ENCODE results near the gene TRIB2.

The TRIB2 gene

GRCh38 chr2:12737738-12738485 is 21.2 kb downstream of the TRIB2 start:
- no peak for DNase-seq
- POLR2A ChIA-PET, result no interaction called here
- Histone ChIP-seq H3K4me1 (ENCODE audit: control extremely low read depth in 1 of 4, control insufficient read depth in 4 of 4, insufficient read depth in 4 of 4, low read length in 3 of 4) (peaks cover 0 to 5% (median 0%) of the 10 kb centered on the region in 4 experiments), H3K9me3 (ENCODE audit: control extremely low read depth in 1 of 5, control insufficient read depth in 4 of 5, insufficient read depth in 2 of 5, low read depth in 1 of 5, low read length in 4 of 5) (no peaks in the 10 kb centered on the region), H3K27me3 (replicated peaks in 2 of 5; ENCODE audit: control insufficient read depth in 4 of 5, insufficient read depth in 5 of 5, low read length in 4 of 5) (peaks cover 0 to 31% (median 6%) of the 10 kb centered on the region in 5 experiments), H3K4me3 (ENCODE audit: control insufficient read depth in 1 of 7, extremely low read depth in 1 of 7, insufficient read depth in 4 of 7, low read depth in 2 of 7, low read length in 6 of 7) (no peak overlapping the region), H3K27ac (ENCODE audit: insufficient read depth in 1 of 2, low read depth in 1 of 2, low read length in 2 of 2, poor library complexity in 1 of 2, severe bottlenecking in 2 of 2) (no peak overlapping the region), H3K36me3 (ENCODE audit: control insufficient read depth in 4 of 4, insufficient read depth in 4 of 4, low read length in 3 of 4) (no peaks in the 10 kb centered on the region)
- CTCF ChIA-PET, result interaction anchor here (0.9 to 2.0 kb wide), 4 partner anchors 9 to 269 kb away, joined by 3 to 6 read pairs (median 3); no protein-coding TSS in a partner anchor
- 90% methylated on average over 7 of the region's 11 CpGs for WGBS (ENCODE audit: insufficient coverage)

GRCh38 chr2:12739721-12740254 is 23.1 kb downstream of the TRIB2 start:
- no peak overlapping the region for H3K27ac ChIP-seq (ENCODE audit: insufficient read depth in 1 of 2, low read depth in 1 of 2, low read length in 2 of 2, poor library complexity in 1 of 2, severe bottlenecking in 2 of 2)
- no peak for DNase-seq
- POLR2A ChIA-PET, result no interaction called here
- peaks cover 0 to 31% (median 6%) of the 10 kb centered on the region in 5 experiments for H3K27me3 ChIP-seq (replicated peaks in 2 of 5; ENCODE audit: control insufficient read depth in 4 of 5, insufficient read depth in 5 of 5, low read length in 4 of 5)
- peaks cover 0 to 5% (median 0%) of the 10 kb centered on the region in 4 experiments for H3K4me1 ChIP-seq (ENCODE audit: control extremely low read depth in 1 of 4, control insufficient read depth in 4 of 4, insufficient read depth in 4 of 4, low read length in 3 of 4)
- H3K9me3 ChIP-seq (ENCODE audit: control extremely low read depth in 1 of 5, control insufficient read depth in 4 of 5, insufficient read depth in 2 of 5, low read depth in 1 of 5, low read length in 4 of 5), result no peaks in the 10 kb centered on the region
- 94% methylated on average over 8 of the region's 9 CpGs for WGBS (ENCODE audit: insufficient coverage)
- H3K4me3 ChIP-seq (ENCODE audit: control insufficient read depth in 1 of 7, extremely low read depth in 1 of 7, insufficient read depth in 4 of 7, low read depth in 2 of 7, low read length in 6 of 7), result no peak overlapping the region
- CTCF ChIA-PET, result no interaction called here
- H3K36me3 ChIP-seq (ENCODE audit: control insufficient read depth in 4 of 4, insufficient read depth in 4 of 4, low read length in 3 of 4), result no peaks in the 10 kb centered on the region

GRCh38 chr2:12741380-12741779 is 24.6 kb downstream of the TRIB2 start:
- no peak overlapping the region for H3K4me3 ChIP-seq (ENCODE audit: control insufficient read depth in 1 of 7, extremely low read depth in 1 of 7, insufficient read depth in 4 of 7, low read depth in 2 of 7, low read length in 6 of 7)
- no peaks in the 10 kb centered on the region for H3K9me3 ChIP-seq (ENCODE audit: control extremely low read depth in 1 of 5, control insufficient read depth in 4 of 5, insufficient read depth in 2 of 5, low read depth in 1 of 5, low read length in 4 of 5)
- 50% methylated on average over 2 of the region's 3 CpGs for WGBS (ENCODE audit: insufficient coverage)
- H3K4me1 ChIP-seq (ENCODE audit: control extremely low read depth in 1 of 4, control insufficient read depth in 4 of 4, insufficient read depth in 4 of 4, low read length in 3 of 4), result peaks cover 0 to 5% (median 0%) of the 10 kb centered on the region in 4 experiments
- no peak for DNase-seq
- H3K36me3 ChIP-seq (ENCODE audit: control insufficient read depth in 4 of 4, insufficient read depth in 4 of 4, low read length in 3 of 4), result no peaks in the 10 kb centered on the region
- peaks cover 0 to 29% (median 6%) of the 10 kb centered on the region in 5 experiments for H3K27me3 ChIP-seq (replicated peaks in 2 of 5; ENCODE audit: control insufficient read depth in 4 of 5, insufficient read depth in 5 of 5, low read length in 4 of 5)
- ChIA-PET CTCF (no interaction called here), POLR2A (no interaction called here)
- no peak overlapping the region for H3K27ac ChIP-seq (ENCODE audit: insufficient read depth in 1 of 2, low read depth in 1 of 2, low read length in 2 of 2, poor library complexity in 1 of 2, severe bottlenecking in 2 of 2)

- Histone ChIP-seq H3K4me3 (ENCODE audit: control insufficient read depth in 1 of 7, extremely low read depth in 1 of 7, insufficient read depth in 4 of 7, low read depth in 2 of 7, low read length in 6 of 7) (no peak overlapping the region), H3K27ac (ENCODE audit: insufficient read depth in 1 of 2, low read depth in 1 of 2, low read length in 2 of 2, poor library complexity in 1 of 2, severe bottlenecking in 2 of 2) (no peak overlapping the region), H3K9me3 (ENCODE audit: control extremely low read depth in 1 of 5, control insufficient read depth in 4 of 5, insufficient read depth in 2 of 5, low read depth in 1 of 5, low read length in 4 of 5) (no peaks in the 10 kb centered on the region), H3K36me3 (ENCODE audit: control insufficient read depth in 4 of 4, insufficient read depth in 4 of 4, low read length in 3 of 4) (no peaks in the 10 kb centered on the region), H3K4me1 (ENCODE audit: control extremely low read depth in 1 of 4, control insufficient read depth in 4 of 4, insufficient read depth in 4 of 4, low read length in 3 of 4) (no peaks in the 10 kb centered on the region), H3K27me3 (replicated peaks in 2 of 5; ENCODE audit: control insufficient read depth in 4 of 5, insufficient read depth in 5 of 5, low read length in 4 of 5) (peaks cover 0 to 18% (median 6%) of the 10 kb centered on the region in 5 experiments)
- 95% methylated on average over 2 of the region's 3 CpGs for WGBS (ENCODE audit: insufficient coverage)
- ChIA-PET CTCF (interaction anchor here (0.6 kb wide), 1 partner anchor 241 kb away, joined by 3 read pairs; no protein-coding TSS in a partner anchor), POLR2A (no interaction called here)
- DNase-seq, result no peak
Measured at GRCh38 chr2:12742891-12743290, 26.2 kb downstream of the TRIB2 start.

- 100% methylated on average over 5 of the region's 7 CpGs for WGBS (ENCODE audit: insufficient coverage)
Measured at GRCh38 chr2:12750166-12750905, 33.6 kb downstream of the TRIB2 start.

GRCh38 chr2:12754643-12755042 is 37.9 kb downstream of the TRIB2 start:
- CTCF ChIA-PET, result no interaction called here
- POLR2A ChIA-PET, result no interaction called here
- H3K4me1 ChIP-seq (ENCODE audit: control extremely low read depth in 1 of 4, control insufficient read depth in 4 of 4, insufficient read depth in 4 of 4, low read length in 3 of 4), result no peaks in the 10 kb centered on the region

More at GRCh38 chr2:12750166-12750905, 33.6 kb downstream of the TRIB2 start:
- Histone ChIP-seq H3K4me1 (ENCODE audit: control extremely low read depth in 1 of 4, control insufficient read depth in 4 of 4, insufficient read depth in 4 of 4, low read length in 3 of 4) (no peaks in the 10 kb centered on the region), H3K27me3 (replicated peaks in 2 of 5; ENCODE audit: control insufficient read depth in 4 of 5, insufficient read depth in 5 of 5, low read length in 4 of 5) (peaks cover 0 to 12% (median 5%) of the 10 kb centered on the region in 5 experiments), H3K36me3 (ENCODE audit: control insufficient read depth in 4 of 4, insufficient read depth in 4 of 4, low read length in 3 of 4) (no peaks in the 10 kb centered on the region), H3K27ac (ENCODE audit: insufficient read depth in 1 of 2, low read depth in 1 of 2, low read length in 2 of 2, poor library complexity in 1 of 2, severe bottlenecking in 2 of 2) (no peak overlapping the region), H3K9me3 (ENCODE audit: control extremely low read depth in 1 of 5, control insufficient read depth in 4 of 5, insufficient read depth in 2 of 5, low read depth in 1 of 5, low read length in 4 of 5) (peaks cover 0 to 3% (median 0%) of the 10 kb centered on the region in 5 experiments), H3K4me3 (ENCODE audit: control insufficient read depth in 1 of 7, extremely low read depth in 1 of 7, insufficient read depth in 4 of 7, low read depth in 2 of 7, low read length in 6 of 7) (no peak overlapping the region)
- no peak for DNase-seq
- POLR2A ChIA-PET, result no interaction called here
- CTCF ChIA-PET, result no interaction called here

More at GRCh38 chr2:12754643-12755042, 37.9 kb downstream of the TRIB2 start:
- no peak overlapping the region for H3K4me3 ChIP-seq (ENCODE audit: control insufficient read depth in 1 of 7, extremely low read depth in 1 of 7, insufficient read depth in 4 of 7, low read depth in 2 of 7, low read length in 6 of 7)
- peaks cover 0 to 30% (median 4%) of the 10 kb centered on the region in 5 experiments for H3K27me3 ChIP-seq (replicated peaks in 2 of 5; ENCODE audit: control insufficient read depth in 4 of 5, insufficient read depth in 5 of 5, low read length in 4 of 5)
- no peaks in the 10 kb centered on the region for H3K36me3 ChIP-seq (ENCODE audit: control insufficient read depth in 4 of 4, insufficient read depth in 4 of 4, low read length in 3 of 4)
- DNase-seq, result no peak
- H3K9me3 ChIP-seq (ENCODE audit: control extremely low read depth in 1 of 5, control insufficient read depth in 4 of 5, insufficient read depth in 2 of 5, low read depth in 1 of 5, low read length in 4 of 5), result peaks cover 0 to 3% (median 0%) of the 10 kb centered on the region in 5 experiments
- H3K27ac ChIP-seq (ENCODE audit: insufficient read depth in 1 of 2, low read depth in 1 of 2, low read length in 2 of 2, poor library complexity in 1 of 2, severe bottlenecking in 2 of 2), result no peak overlapping the region
- WGBS (ENCODE audit: insufficient coverage), result 73% methylated on average over 4 of the region's 5 CpGs
